Activated CD4-positive, alpha-beta T cell treated with anti-CD3 and anti-CD28 coated beads, Interleukin-2, amount 50 U/mL, for 48 hours (primary cell): ENCODE measurements around the gene GSTA2.
"Not testable (repeated sequence)": the region's sequence is repeated elsewhere in the genome, so short reads cannot be mapped to it uniquely, and the experiment has no call there.

Experiments used
- DNase-seq, 2 experiments: peaks; one replicate each; pipeline ENCODE4 v3.0.0-alpha.2; 2020

GSTA2 gene

DNA sequence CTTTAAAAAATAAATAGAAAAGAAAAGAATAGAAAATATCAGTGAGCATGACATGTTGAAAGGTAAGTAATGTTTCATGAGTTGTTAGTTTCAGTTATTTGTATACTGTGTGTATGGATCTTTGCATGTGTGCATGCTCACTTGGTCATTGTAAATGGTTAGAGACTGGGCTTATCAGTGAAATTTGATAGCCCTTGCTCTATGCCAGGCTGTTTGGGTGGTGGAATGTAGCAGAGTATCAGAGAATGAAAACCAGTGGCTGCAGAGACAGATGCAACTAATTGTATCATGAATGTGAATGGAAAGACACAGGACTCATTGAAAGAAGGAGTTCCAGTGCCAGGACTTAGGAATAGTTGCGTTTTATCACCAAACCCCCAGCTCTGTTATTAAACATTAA lies 4.2 kb downstream of the GSTA2 start:
- no peak for DNase-seq

DNA sequence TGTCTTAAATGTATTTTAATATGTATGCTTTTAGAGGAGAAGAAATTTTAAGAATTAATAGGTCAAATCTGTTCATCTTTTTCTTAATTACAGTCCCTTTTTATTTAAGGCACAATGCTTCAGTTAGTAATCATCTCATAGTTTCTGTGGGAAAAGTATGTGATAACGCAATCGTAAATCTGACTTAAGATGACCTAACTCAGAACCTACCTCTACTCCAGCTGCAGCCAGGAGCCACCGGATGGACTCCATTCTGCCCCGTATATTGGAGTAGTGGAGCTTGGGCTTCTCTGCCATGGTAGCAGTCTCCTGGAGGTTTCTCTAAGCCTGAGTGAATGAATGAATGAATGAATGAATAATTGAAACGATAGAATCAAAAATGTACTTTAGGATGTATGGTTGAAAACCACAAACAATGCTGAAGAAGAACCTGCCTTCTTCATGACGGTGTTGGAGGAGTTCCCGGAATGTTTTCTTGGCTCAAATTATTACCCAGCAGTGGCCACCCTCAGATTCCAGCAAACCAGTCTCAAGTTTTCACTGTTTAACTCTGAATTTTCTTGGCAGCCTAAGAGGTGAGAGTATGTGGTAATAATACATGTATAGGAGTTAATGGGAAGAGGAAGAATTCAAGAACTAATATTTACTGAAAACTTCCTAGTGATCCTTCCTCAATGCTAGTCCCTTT lies 5.5 kb downstream of the GSTA2 start:
- DNase-seq = not testable (repeated sequence)

DNA sequence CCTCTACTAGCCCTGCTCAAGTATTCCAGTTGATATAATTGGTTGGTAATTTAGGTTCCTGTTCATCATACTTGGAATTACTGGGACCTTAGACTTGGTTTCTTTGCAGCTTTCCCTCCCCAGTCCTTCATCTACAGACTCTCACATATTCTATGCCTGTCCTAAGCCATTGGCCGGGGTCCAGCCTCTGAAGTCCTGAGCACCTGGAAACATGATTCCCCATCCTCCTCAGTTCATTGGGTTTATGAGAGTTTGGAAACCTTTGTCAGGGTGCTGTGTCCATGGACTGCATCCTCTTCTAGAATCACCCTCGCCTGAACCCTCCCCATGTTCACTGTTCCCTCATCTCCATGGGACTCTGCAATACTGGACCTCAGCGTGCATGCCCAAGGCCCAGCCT lies 8.8 kb downstream of the GSTA2 start:
- no peak for DNase-seq

DNA sequence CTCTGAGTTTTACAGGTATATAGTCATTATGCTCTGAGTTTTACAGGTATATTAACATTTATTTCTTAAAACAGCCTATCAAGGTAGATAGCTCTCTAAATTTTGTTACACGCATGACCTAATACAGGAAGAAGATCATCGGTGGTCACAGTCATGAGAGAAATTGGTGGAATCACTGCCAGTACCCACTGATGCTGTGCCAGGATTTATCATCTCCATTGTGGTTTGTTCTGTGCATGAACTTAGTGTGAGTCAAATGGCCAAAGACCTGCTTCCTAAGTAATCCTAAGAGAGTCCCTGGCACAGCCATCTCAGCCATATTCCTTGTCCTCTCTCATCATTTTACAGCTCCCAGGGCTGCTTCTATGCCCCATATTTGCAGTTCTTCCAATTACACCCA lies 10.1 kb downstream of the GSTA2 start:
- DNase-seq = not testable (repeated sequence)

DNA sequence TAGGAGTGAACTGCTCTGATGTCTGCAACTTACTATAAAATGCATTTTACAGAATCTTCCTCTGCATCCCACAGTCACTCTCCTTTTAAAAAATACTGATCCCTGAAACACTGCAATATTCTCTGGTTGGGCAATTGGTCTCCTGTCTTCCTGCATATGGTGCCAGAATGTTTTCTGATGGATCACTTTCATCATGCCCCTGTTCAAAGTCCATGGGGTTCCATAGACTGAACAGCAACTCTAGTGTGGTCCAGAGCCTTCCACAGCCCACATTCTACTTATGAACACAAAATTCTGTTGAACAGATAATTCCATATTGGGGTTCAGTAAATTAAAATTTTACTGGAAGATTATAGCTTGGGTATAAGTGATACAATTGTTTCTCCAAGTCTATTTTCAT lies 11.0 kb downstream of the GSTA2 start:
- DNase-seq = no peak

DNA sequence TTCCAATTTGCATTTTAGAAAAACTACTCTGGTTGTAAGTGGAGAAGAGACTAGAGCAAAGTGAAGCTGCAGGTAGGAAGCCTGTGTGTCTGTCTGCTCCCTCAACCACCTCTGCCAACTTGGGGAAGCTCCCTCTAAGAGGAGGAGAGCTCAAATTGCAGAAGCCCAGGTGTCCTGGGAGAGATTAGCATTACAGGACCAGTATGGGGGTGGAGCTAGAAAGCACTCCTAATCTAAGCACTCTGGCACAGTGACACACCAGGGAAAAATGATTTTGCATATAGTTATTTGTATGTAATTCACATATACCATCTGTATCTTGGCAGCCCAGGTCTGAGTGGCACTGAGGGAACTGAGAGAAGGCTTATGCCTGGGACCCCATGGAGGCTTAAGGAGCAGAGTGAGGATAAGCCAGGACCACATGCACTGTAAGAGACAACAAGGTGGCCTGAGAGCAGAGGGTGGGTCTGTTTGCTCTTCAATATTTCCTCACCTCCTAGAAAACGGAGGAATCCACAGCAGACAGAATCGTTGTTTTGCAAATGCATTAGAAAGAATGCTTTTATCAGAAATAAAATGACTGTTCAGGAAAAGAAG lies 13.6 kb downstream of the GSTA2 start:
- no peak for DNase-seq

DNA sequence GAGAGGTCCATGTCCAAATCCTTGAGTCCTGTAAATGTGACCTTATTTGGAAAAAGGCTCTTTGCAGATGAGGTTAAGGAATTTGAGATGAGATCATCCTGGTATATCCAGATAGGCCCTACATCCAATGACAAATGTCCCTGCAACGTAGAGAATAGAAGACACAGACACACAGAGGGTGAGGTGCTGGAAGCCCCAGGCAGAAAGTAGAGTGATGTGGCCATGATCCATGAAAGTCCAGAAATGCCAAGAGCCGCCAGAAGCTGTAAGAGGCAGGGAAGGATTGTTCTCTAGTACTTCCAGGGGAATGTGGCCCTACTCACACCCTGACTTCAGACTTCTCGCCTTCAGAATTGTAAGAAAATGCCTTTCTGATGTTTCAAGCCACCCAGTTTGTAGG lies 16.0 kb downstream of the GSTA2 start:
- DNase-seq = not testable (repeated sequence)

DNA sequence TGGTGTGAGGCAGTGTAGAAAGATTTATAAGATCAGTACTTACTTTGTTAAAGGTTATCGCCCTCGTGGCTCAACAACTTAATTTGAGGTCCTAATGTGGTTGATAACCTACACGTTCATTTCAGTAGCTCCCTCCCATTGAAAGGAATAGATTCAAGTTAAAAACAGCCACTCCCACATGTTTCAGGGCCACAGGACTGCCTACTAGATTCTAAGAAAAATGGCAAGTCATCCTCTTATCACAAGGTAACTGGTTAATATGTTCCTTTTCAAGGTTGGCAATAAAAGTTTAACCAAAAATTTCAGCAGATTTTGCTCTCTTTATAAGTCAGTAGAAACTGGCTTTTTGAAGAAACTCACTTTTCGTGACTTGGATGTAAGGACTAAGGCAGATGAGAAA lies 17.1 kb downstream of the GSTA2 start:
- DNase-seq = no peak

DNA sequence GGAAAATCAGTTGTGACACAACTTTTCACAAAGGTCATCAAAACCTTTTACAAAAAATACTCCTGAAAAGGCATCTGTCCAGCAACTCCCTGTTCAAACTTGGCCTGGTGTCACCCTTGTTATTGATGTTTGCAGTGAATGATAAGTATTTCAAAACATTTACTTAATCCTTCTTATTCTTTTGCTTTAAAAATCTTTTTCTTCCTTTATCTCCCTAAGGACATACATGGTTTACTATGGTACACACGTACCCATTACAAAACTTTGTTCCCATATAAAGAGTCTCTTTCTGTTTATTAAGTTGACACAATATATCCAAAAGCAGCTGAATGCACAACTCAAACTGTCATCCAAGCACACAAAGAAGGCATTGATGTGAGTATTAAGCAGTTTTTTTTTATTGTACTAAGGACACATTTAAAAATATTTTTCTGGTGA lies 17.5 kb downstream of the GSTA2 start:
- DNase-seq = no peak

DNA sequence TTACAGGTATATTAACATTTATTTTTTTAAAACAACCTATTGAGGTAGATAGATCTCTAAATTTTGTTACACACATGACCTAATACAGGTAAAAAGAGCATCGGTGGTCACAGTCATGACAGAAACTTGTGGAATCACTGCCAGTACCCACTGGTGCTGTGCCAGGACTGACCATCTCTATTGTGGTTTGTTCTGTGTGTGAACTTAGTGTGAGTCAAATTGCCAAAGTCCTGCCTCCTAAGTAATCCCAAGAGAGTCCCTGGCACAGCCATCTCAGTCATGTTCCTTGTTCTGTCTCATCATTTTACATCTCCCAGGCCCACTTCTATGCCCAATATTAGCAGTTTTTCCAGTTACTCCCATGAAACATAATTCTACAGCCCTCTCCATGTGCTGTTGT lies 21.4 kb downstream of the GSTA2 start:
- DNase-seq = no peak

DNA sequence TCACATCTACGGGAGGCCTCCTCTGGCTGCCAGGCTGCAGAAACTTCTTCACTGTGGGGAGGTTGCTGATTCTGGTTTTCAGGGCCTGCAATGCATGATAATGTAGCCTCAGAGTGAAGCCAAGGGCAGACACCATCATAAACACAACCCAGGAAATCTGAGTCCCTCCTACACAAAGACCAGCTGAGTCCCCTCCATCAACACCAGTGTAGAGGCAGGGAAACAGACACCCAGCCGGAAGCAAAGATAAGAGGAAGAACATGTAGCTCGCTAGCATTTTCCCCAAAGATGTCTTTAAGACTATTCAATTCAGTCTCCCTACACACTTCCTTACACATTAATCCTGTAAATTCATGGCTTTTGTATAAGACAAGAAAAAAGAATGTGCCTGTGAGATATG lies 23.6 kb downstream of the GSTA2 start:
- no peak for DNase-seq

DNA sequence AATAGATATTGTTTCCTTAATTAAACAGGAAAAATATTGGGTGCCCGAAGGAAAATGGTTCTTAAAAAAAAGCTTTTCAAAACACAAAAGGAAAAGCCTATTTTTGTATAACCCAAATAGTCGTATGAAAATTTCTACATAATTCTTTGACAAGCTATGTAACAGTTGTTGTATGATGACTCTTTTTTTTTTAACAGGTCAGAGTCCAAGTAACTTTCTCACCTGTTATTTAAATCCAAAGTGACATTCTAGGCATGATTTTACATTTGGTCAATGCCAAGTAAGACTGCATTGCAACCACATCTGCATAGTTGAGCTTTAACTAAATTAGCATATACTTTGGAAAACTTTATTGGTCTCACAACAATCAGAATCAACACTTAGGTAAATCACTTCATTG lies 24.1 kb downstream of the GSTA2 start:
- DNase-seq = no peak

DNA sequence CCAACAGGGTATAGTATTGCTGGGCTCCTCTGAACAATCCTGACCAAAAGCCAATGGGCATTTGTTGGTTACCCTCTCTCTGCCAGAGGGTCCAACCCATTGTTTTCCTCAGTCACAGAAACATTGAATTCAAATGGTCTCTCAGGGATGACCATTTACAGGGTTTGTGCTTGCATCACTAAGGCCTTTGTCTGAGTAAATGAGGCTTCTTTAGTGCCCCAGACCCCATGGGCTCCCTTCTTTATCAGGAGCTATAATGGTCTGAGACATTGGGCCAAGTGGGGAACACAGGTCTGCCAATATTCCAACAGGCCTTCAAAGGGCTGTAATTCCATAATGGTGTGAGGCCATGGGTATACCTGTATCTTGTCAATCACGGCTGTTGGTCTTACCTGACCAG lies 27.1 kb downstream of the GSTA2 start:
- DNase-seq = no peak

DNA sequence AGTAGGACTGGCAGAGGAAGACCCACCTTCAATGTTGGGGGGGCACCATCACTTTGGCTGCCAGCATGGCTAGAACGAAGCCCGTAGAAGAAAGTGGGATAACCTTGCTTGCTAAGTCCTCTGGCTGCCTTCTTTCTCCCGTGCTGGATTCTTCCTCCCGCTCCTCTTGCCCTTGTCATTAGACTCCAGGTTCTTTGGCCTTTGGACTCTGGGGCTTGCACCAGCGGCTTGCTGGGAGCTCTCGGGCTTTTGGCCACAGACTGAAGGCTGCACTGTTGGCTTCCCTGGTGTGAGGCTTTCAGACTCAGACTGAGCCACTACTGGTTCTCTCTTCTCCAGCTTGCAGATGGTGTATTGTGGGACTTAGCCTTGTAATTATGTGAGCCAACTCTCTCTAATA lies 28.2 kb downstream of the GSTA2 start:
- DNase-seq = no peak

DNA sequence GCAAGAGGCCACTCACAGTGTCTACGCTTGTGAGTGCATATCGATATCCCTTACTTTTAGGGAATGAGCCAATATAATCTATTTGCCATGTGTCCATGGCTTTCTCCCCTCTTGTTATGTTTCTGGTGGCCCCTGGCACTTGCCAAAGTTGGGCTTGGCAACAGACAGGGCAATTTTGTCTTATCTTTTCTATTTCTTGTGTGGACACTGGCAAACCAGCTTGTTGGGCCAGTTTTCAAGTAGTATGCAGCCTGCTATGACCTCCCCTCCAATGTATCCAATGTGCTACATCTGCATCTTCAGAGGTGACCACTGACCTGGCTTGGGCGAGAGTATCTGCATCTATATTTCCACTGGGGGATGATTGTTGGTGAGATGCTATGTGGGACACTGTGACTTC lies 29.2 kb downstream of the GSTA2 start:
- DNase-seq = no peak

DNA sequence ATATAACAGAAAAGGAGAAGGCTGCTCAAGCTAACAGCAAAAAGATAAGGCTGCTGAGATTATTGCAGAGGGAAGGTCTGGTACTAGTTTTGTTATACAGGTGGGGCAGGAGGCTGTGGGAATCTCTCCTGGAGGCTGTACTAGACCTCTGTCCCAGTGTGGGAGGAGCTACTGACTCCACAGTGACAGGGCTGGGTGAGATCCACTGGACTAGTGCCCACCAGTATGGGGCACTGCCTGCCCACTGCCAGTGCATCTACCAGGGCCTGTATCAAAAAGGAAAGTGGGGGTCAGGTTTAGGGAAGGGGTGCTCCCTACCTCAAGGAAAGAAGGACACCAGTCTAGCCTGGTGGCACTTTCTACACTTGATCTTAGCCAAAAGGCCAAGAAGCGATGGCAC lies 30.1 kb downstream of the GSTA2 start:
- DNase-seq = no peak

DNA sequence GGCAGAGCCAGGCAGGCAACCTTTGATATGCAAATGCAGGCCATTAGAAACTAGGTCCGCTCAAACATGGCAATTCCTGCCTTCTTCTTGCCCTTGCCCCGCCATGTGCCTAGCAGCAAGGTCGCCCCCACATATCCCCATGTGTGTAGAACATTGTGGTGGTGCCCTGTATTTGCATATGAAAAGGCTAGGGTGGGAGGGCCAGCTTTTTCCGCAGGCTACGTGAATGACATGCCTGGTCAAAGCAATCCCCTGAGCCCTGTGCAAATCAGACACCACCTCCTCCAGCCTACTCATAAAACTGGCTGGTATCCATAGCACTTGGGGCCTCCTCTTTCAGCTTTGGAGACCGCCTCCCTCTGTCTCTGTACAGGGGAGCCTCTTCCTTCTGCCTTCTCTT lies 31.6 kb downstream of the GSTA2 start:
- no peak for DNase-seq

DNA sequence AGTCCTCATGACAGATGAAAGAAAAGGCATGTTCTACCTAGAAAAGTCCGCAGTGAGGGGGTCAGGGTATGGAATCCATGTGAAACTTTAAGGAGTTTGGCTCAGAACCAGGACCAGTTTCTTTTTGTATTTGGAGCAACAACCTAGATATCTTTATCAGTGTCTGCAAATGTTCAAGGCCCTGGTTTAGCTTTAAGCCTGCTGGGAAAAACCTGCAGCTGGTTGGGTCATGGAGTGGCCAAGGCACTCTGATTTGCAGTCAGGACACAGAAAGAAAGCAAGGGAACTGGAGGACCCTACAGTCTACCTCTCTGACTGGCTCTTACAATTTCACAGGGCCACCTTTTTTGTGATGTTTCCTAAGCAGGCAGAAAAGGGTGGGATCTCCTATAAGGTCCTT lies 33.7 kb downstream of the GSTA2 start:
- DNase-seq = no peak

DNA sequence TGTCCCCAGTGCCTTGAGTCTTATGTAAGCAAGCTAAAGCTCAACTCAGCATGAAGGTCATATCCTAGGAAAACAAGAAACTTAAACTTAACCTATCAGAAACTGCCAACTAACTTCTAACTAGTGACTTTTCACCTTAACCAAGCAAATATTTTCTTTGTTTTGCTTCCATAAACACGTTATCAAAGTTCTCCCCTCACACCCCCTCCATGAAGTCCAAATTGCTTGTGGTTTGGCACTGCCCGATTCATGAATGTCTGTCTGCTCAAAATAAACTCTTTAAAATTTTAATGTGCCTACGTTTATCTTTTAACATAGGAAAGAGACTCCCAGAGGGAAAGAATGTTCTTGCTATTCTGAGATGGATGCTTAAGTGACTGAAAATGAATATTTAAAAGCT lies 34.9 kb downstream of the GSTA2 start:
- no peak for DNase-seq

DNA sequence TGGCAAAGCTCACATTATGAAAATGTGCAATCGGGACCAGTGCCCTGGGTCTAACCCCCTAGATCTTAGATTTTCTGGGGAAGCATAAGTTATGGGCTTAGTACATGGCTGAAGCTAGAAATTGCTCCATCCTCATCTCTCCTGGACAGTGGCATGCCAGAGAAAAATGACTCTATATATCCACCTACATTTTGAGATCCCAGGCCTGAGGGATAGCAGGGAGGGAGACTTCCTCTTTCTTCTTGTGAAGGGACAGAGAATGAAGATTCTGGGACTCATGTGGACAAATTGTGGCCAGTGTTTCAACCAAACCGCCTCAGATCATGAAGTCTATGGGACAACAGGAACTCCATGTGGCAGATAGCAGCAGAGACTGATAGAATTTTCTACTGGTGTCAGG lies 35.4 kb downstream of the GSTA2 start:
- DNase-seq = no peak

DNA sequence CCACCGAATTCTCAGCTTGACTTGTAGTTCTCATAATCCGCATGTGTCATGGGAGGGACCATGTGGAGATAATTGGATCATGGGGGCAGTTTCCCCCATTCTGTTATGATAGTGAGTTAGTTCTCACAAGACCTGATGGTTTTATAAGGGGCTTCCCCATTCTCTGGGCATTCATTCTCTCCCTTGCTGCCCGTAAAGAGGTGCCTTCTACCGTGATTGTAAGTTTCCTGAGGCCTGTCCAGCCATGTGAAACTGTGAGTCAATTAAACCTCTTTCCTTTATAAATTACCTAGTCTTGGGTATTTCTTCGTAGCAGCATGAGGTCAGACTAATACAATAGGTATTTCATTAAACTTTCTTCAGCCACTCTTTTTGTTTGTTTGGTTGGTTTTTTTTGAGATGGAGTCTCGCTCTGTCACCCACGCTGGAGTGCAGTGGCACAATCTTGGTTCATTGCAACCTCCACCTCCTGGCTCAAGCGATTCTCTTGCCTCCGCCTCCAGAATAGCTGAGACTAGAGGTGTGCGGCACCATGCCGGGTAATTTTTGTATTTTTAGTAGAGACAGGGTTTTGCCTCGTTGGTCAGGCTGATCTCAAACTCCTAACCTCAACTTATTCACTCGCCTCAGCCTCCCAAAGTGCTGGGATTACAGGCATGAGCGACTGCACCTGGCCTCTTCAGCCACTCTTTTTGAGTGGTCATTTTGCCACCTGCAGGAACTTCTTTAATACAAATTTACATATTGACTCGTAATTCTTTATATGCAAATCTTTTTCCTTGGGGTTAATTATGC lies 36.3 kb downstream of the GSTA2 start:
- no peak for DNase-seq

DNA sequence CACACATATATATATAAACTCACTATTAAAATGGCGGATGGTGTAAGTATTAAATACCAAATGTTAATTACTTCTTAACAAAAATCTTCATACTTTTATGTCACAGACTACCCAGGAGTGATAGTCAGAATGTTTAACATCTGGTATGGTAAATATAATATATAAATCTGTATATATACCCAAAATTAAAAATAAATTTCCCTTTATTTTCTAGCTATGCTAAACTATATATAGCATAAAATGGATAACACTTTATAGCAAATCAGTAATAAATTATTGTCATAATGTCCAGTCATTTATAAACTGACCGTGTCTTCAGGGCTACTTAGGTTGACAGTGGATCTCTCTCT lies 37.1 kb downstream of the GSTA2 start:
- no peak for DNase-seq

DNA sequence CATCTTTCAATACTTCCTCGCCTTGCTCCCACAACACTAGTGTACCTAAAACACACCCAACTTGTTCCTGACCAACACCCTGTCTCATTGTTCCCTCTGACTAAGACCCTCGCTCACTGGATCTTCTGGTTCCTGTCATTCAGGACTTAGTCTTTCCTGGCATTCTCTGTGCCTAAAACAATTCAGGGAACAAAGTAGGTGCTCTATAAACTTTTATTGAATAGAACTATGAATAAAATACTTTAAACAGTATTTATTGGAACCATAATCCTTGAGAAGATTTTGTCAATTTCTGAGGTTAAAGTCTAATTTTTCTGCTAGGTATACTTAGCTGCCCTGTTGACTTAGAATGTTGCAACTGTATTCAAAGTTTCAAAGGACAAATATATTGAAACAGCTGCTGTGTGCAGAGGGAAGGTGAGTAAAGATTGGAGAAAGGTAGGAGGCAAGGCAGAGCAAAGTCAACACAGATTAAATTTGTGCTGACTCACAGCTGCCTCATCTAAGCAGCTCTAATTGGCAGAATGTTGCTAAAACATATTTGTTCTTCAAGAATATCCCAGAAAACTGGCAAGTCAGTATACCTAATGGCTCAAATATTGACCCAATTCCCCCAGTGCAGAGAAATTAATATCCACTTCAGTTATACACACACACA lies 37.6 kb downstream of the GSTA2 start:
- no peak for DNase-seq

DNA sequence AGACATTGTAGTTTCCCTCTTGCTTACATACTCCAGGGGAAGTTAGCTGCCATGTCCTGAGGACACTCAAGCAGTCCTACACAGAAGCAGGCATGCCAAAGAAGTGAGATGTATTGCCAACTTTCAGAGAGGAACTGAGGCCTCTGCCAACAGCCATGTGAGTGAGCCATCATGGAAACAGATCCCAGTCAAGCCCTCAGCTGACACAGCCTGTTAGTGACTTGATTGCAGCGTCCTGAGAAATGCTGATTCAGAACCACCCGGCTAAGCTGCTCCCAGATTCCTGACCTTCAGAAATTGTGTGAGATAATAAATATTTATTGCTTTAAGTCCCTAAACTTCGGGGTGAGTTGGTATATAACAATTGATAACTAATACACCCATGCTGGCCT lies 38.1 kb downstream of the GSTA2 start:
- no peak for DNase-seq
